ENCODE data around the gene CALHM5.

DNA sequence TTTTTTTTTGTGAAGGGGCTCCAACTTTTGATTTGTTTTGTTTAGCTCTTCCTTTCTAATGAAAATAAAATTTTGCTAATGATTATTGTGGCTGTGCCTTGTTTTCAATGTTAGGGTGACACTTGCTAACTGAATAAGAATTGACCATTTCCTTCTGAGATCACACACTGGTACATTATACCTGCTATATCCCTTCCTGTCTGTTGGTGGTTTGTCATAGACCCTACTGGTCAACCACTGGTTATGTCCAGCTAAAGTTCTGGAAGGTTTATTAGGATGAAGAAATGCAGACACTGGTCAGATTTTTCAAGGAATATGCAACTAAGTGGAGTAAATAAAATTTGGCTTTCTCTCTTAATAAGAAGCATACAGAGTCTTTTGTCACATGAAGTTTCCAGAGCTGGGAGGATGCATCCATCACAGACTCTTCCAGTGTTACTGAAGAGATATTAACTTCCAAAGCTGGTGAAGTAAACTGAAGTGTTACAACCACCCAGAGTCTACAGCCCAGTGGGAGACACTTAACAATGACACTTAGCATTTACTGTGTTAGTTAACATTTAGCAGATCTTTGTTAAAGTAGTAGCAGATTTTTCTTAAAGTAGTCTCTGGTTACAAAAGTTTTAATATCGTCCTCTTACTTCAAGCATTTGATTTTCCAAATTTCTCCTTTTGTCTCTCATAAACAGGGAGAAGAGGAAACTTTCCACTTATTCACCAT is 19.7 kb upstream of the CALHM5 start:
- TF ChIP-seq, protein P1, sequence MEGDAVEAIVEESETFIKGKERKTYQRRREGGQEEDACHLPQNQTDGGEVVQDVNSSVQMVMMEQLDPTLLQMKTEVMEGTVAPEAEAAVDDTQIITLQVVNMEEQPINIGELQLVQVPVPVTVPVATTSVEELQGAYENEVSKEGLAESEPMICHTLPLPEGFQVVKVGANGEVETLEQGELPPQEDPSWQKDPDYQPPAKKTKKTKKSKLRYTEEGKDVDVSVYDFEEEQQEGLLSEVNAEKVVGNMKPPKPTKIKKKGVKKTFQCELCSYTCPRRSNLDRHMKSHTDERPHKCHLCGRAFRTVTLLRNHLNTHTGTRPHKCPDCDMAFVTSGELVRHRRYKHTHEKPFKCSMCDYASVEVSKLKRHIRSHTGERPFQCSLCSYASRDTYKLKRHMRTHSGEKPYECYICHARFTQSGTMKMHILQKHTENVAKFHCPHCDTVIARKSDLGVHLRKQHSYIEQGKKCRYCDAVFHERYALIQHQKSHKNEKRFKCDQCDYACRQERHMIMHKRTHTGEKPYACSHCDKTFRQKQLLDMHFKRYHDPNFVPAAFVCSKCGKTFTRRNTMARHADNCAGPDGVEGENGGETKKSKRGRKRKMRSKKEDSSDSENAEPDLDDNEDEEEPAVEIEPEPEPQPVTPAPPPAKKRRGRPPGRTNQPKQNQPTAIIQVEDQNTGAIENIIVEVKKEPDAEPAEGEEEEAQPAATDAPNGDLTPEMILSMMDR (IDR thresholded peaks at IDR 0.05), result no peak
- TF ChIP-seq POLR2AphosphoS5 (IDR thresholded peaks at IDR 0.05) (no peak), POLR2A (IDR thresholded peaks at IDR 0.05) (no peak)
